GM12891 (cell line): Measurements from ENCODE around the gene BEND3.

Experiments
- PAX5 ChIP-seq: IDR thresholded peaks from 2 replicates; pipeline ENCODE4 v1.6.1; 2011; ENCODE audit warnings: low read length, moderate library complexity, mild to moderate bottlenecking; ENCODE audit not compliant: insufficient read depth, severe bottlenecking
- POLR2A ChIP-seq: IDR thresholded peaks from 2 replicates; pipeline ENCODE4 v1.6.1; 2011; ENCODE audit warnings: low read depth, low read length, control low read depth
- POLR2AphosphoS5 ChIP-seq: IDR thresholded peaks from 2 replicates; pipeline ENCODE4 v1.6.1; 2011; ENCODE audit warnings: low read depth, low read length, control low read depth
- TAF1 ChIP-seq: IDR thresholded peaks from 2 replicates; pipeline ENCODE4 v1.6.1; 2011; ENCODE audit warnings: low read depth, low read length, control low read depth

DNA sequence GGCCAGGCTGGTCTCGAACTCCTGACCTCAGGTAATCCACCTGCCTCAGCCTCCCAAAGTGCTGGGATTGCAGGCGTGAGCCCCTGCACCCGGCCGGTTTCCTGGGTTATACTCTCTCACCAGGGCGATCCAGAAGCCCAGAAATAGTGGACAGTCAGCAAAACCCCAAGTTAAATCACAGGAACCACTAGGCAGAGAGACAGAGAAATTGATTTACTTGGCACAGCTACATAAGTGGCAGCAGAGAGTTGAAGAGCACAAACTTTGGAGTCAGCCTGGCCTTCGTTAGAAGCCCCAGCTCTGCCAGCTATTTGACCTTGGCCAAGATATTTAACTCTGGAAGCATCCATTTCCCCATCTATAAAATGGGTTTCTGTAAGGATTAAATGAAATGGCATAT is 54.6 kb downstream of the BEND3 start:
- TF ChIP-seq POLR2A (no peak), POLR2AphosphoS5 (no peak), TAF1 (no peak), PAX5 (no peak)
